GM19397 (cell line): ENCODE results near the gene UACA.
"Not testable (repeated sequence)": the region's sequence is repeated elsewhere in the genome, so short reads cannot be mapped to it uniquely, and the experiment has no call there.

ENCODE experiments used
- ATAC-seq: cut with Tn5 transposase; IDR thresholded peaks from one replicate; pipeline ENCODE4 v1.9.1; 2021; ENCODE audit warnings: mild to moderate bottlenecking, moderate library complexity; ENCODE audit not compliant: unreplicated experiment

UACA gene

GRCh38 chr15:70669006-70669602 is 94.3 kb downstream of the UACA start:
- no peak for ATAC-seq

- ATAC-seq = no peak
These were observed 97.8 kb downstream of the UACA start for GRCh38 chr15:70665599-70665998.

- ATAC-seq = no peak
These were observed 98.9 kb downstream of the UACA start for GRCh38 chr15:70664494-70664893.

- not testable (repeated sequence) for ATAC-seq
These were observed 100.3 kb downstream of the UACA start for GRCh38 chr15:70663069-70663468.

GRCh38 chr15:70659662-70660061 is 103.7 kb downstream of the UACA start:
- no peak for ATAC-seq

- no peak for ATAC-seq
These were observed 104.7 kb downstream of the UACA start for GRCh38 chr15:70658641-70659040.

GRCh38 chr15:70653426-70653825 is 109.9 kb downstream of the UACA start:
- ATAC-seq = no peak

- ATAC-seq = no peak
These were observed 111.0 kb downstream of the UACA start for GRCh38 chr15:70652341-70652740.

GRCh38 chr15:70651303-70651845 is 112.0 kb downstream of the UACA start:
- ATAC-seq = no peak

- no peak for ATAC-seq
These were observed 112.6 kb downstream of the UACA start for GRCh38 chr15:70650567-70651302.

- no peak for ATAC-seq
These were observed 116.0 kb downstream of the UACA start for GRCh38 chr15:70647396-70647795.

- no peak for ATAC-seq
These were observed 117.2 kb downstream of the UACA start for GRCh38 chr15:70646169-70646568.

GRCh38 chr15:70643783-70644125 is 119.6 kb downstream of the UACA start:
- ATAC-seq = no peak

GRCh38 chr15:70643106-70643782 is 120.1 kb downstream of the UACA start:
- no peak for ATAC-seq

GRCh38 chr15:70636540-70637165 is 126.7 kb downstream of the UACA start:
- ATAC-seq = no peak

GRCh38 chr15:70635895-70636294 is 127.5 kb downstream of the UACA start:
- ATAC-seq = no peak

- no peak for ATAC-seq
These were observed 129.4 kb downstream of the UACA start for GRCh38 chr15:70633991-70634390.

- no peak for ATAC-seq
These were observed 130.1 kb downstream of the UACA start for GRCh38 chr15:70633103-70633831.

- ATAC-seq = no peak
These were observed 130.8 kb downstream of the UACA start for GRCh38 chr15:70632491-70633102.

- ATAC-seq = no peak
These were observed 131.3 kb downstream of the UACA start for GRCh38 chr15:70632079-70632478.
